Fibroblast of pulmonary artery (primary cell): ENCODE measurements around the gene SLC9A4.

Source experiments
- DNase-seq: peaks from one replicate; pipeline ENCODE4 v3.0.0-alpha.2; 2010; ENCODE audit warnings: low read depth
- H3K4me3 ChIP-seq: replicated peaks from 2 replicates; pipeline ENCODE4 v1.5.1; 2011; ENCODE audit warnings: low read depth, mild to moderate bottlenecking, control low read depth, low read length, moderate library complexity
- CTCF ChIP-seq: IDR thresholded peaks from 2 replicates; pipeline ENCODE4 v1.5.1; 2011; ENCODE audit warnings: mild to moderate bottlenecking, control low read depth, low read length, inconsistent platforms; ENCODE audit errors: missing control alignments

Gene SLC9A4

GRCh38 chr2:102494570-102494969 is 21.5 kb downstream of the SLC9A4 start:
- H3K4me3 ChIP-seq: no peak overlapping the region
- TF ChIP-seq CTCF: no peak
- no peak for DNase-seq

GRCh38 chr2:102498414-102498813 is 25.4 kb downstream of the SLC9A4 start:
- DNase-seq: no peak
- TF ChIP-seq CTCF: no peak
- H3K4me3 ChIP-seq: no peak overlapping the region

GRCh38 chr2:102499558-102499957 is 26.5 kb downstream of the SLC9A4 start:
- no peak for TF ChIP-seq CTCF
- H3K4me3 ChIP-seq: no peak overlapping the region
- no peak for DNase-seq

- TF ChIP-seq CTCF: no peak
- DNase-seq: no peak
- no peak overlapping the region for H3K4me3 ChIP-seq
Measured at GRCh38 chr2:102502576-102502975, 29.6 kb downstream of the SLC9A4 start.

GRCh38 chr2:102504833-102505232 is 31.8 kb downstream of the SLC9A4 start:
- TF ChIP-seq CTCF: no peak
- no peak overlapping the region for H3K4me3 ChIP-seq
- DNase-seq: no peak

GRCh38 chr2:102505290-102505689 is 32.3 kb downstream of the SLC9A4 start:
- no peak for TF ChIP-seq CTCF
- DNase-seq: no peak
- no peak overlapping the region for H3K4me3 ChIP-seq

GRCh38 chr2:102506743-102507142 is 33.7 kb downstream of the SLC9A4 start:
- no peak for DNase-seq
- no peak for TF ChIP-seq CTCF
- H3K4me3 ChIP-seq: no peak overlapping the region
